OCI-LY7 (cell line): ENCODE measurements around the gene SIGLEC12.

Experiments used
- EZH2phosphoT487 ChIP-seq: fragments of 200-600 bp; sonication (generic); IDR thresholded peaks from 2 replicates; pipeline ENCODE4 v1.6.1; 2018; ENCODE audit warnings: low read depth, borderline replicate concordance, mild to moderate bottlenecking, mixed run types, antibody characterized with exemption, low read length, moderate library complexity, mixed read lengths
- TF ChIP-seq, protein P1 (sequence below): fragments of 200-600 bp; sonication (generic); conservative IDR thresholded peaks from 2 replicates; pipeline ENCODE4 v1.5.1; 2014; ENCODE audit warnings: mild to moderate bottlenecking, antibody characterized with exemption, low read length, moderate library complexity, mixed read lengths

DNA sequence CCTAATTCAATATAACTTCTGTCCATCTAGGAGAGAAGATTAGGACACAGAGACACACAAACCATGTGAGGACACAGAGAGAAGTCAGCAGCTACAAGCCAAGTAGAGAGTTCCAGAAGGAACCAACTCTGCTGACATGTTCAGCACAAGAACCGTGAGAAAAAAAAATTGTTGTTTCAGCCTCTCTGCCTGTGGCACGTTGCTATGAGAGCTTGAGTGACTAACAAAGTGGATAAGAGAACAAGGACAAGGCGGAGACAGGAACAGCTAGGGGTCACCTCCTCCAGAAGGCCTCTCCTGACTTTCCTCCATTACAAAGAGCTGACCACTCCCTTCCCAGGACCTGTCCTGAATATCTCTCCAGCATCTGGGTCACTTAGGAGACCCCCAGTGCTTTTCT lies 5.6 kb upstream of the SIGLEC12 start:
- TF ChIP-seq EZH2phosphoT487: no peak
- TF ChIP-seq, protein P1, sequence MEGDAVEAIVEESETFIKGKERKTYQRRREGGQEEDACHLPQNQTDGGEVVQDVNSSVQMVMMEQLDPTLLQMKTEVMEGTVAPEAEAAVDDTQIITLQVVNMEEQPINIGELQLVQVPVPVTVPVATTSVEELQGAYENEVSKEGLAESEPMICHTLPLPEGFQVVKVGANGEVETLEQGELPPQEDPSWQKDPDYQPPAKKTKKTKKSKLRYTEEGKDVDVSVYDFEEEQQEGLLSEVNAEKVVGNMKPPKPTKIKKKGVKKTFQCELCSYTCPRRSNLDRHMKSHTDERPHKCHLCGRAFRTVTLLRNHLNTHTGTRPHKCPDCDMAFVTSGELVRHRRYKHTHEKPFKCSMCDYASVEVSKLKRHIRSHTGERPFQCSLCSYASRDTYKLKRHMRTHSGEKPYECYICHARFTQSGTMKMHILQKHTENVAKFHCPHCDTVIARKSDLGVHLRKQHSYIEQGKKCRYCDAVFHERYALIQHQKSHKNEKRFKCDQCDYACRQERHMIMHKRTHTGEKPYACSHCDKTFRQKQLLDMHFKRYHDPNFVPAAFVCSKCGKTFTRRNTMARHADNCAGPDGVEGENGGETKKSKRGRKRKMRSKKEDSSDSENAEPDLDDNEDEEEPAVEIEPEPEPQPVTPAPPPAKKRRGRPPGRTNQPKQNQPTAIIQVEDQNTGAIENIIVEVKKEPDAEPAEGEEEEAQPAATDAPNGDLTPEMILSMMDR: no peak
